Mucosa of rectum (tissue), 2 donors: ENCODE measurements around the gene PKNOX2.

Experiments used
- H3K27ac ChIP-seq, 2 donors: one replicate each; pipeline ENCODE4 v1.7.0; 2013; ENCODE audit warnings: inconsistent platforms in 2 of 2, low read depth in 2 of 2, low read length in 2 of 2
- H3K27me3 ChIP-seq, 2 donors: one replicate each; pipeline ENCODE4 v1.7.0; 2013; ENCODE audit warnings: low read length in 2 of 2; ENCODE audit not compliant: control insufficient read depth in 2 of 2, insufficient read depth in 2 of 2
- H3K36me3 ChIP-seq, 2 donors: one replicate each; pipeline ENCODE4 v1.7.0; 2013; ENCODE audit warnings: low read length in 2 of 2; ENCODE audit not compliant: control insufficient read depth in 2 of 2, insufficient read depth in 2 of 2
- H3K4me1 ChIP-seq, 2 donors: one replicate each; pipeline ENCODE4 v1.7.0; 2013; ENCODE audit warnings: low read length in 2 of 2, mild to moderate bottlenecking in 1 of 2; ENCODE audit not compliant: control insufficient read depth in 2 of 2, insufficient read depth in 2 of 2
- H3K4me3 ChIP-seq, 2 donors: one replicate each; pipeline ENCODE4 v1.7.0; 2013; ENCODE audit warnings: low read length in 2 of 2
- H3K9ac ChIP-seq, 2 donors: one replicate each; pipeline ENCODE4 v1.7.0; 2013; ENCODE audit warnings: low read length in 2 of 2, low read depth in 1 of 2, mild to moderate bottlenecking in 1 of 2
- H3K9me3 ChIP-seq, 2 donors: one replicate each; pipeline ENCODE4 v1.7.0; 2013; ENCODE audit warnings: low read length in 2 of 2; ENCODE audit not compliant: control insufficient read depth in 2 of 2
- donor health status: healthy.
- donor health status: Normal muscosa, but diverticular disease.

PKNOX2 gene

GRCh38 chr11:125407046-125407445 is 242.5 kb downstream of the PKNOX2 start:
- Histone ChIP-seq H3K4me1 (peaks cover 0 to 2% of the 10 kb centered on the region in 2 donors), H3K9ac (no peak overlapping the region), H3K27ac (no peak overlapping the region), H3K9me3 (no peaks in the 10 kb centered on the region), H3K36me3 (no peaks in the 10 kb centered on the region), H3K4me3 (no peak overlapping the region), H3K27me3 (peaks cover 7 to 10% of the 10 kb centered on the region in 2 donors)

- Histone ChIP-seq H3K4me1 (peaks cover 0 to 2% of the 10 kb centered on the region in 2 donors), H3K4me3 (no peak overlapping the region), H3K27ac (no peak overlapping the region), H3K9ac (no peak overlapping the region), H3K27me3 (peaks cover 4 to 7% of the 10 kb centered on the region in 2 donors), H3K36me3 (no peaks in the 10 kb centered on the region), H3K9me3 (no peaks in the 10 kb centered on the region)
These were observed 243.8 kb downstream of the PKNOX2 start for GRCh38 chr11:125408311-125408711.

DNA sequence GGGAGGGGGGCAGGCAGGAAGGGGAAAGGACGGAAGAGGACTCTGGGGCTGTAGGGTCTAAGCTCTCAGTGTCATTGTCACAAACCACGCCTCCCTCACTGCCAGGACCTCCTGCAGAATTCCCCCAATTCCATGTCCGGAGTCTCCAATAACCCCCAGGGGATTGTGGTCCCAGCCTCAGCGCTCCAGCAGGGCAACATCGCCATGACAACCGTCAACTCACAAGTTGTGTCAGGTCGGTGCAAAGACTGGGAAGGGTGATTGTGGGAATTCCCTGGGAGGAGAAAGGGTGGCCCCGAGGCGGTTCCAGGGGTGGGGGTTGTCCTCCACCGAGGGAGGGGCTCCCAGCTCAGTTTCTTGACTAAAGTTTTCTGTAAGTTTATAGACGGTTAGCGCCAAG is 245.5 kb downstream of the PKNOX2 start:
- Histone ChIP-seq H3K27me3 (peaks cover 3% of the 10 kb centered on the region in 2 donors), H3K36me3 (no peaks in the 10 kb centered on the region), H3K9me3 (no peaks in the 10 kb centered on the region), H3K4me1 (peaks cover 0 to under 1% of the 10 kb centered on the region in 2 donors), H3K4me3 (no peak overlapping the region), H3K27ac (no peak overlapping the region), H3K9ac (no peak overlapping the region)

- H3K9ac ChIP-seq: no peak overlapping the region
- no peaks in the 10 kb centered on the region for H3K4me1 ChIP-seq
- H3K9me3 ChIP-seq: no peaks in the 10 kb centered on the region
- H3K36me3 ChIP-seq: no peaks in the 10 kb centered on the region
- H3K27ac ChIP-seq: no peak overlapping the region
- peaks cover 3% of the 10 kb centered on the region in 2 donors for H3K27me3 ChIP-seq
- no peak overlapping the region for H3K4me3 ChIP-seq
These were observed 247.6 kb downstream of the PKNOX2 start for GRCh38 chr11:125412177-125412496.

- Histone ChIP-seq H3K9ac (no peak overlapping the region), H3K9me3 (no peaks in the 10 kb centered on the region), H3K36me3 (no peaks in the 10 kb centered on the region), H3K4me1 (no peaks in the 10 kb centered on the region), H3K27ac (no peak overlapping the region), H3K4me3 (no peak overlapping the region), H3K27me3 (peaks cover 3% of the 10 kb centered on the region in 2 donors)
These were observed 248.0 kb downstream of the PKNOX2 start for GRCh38 chr11:125412509-125412908.

DNA sequence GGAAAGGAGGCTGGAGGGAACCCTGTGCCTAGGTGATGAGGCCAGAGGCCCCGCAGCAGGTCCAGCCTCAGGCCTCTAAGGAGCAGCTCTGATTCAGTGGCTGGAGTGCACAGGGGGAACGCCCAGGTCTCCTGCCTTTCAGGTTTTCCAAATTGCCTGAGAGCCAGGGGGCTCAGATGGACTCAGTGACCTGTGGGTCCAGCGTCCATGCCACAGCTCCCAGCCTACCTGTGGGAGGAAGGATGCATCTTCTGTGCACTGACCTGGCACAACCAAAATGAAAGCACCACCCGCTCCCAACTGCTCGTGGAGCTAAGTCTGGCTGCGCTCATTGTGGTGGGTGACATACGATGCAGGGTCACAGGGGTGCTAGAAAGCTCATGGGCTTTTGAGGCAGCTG is 248.7 kb downstream of the PKNOX2 start:
- Histone ChIP-seq H3K4me1 (no peaks in the 10 kb centered on the region), H3K9me3 (no peaks in the 10 kb centered on the region), H3K9ac (no peak overlapping the region), H3K4me3 (no peak overlapping the region), H3K27ac (no peak overlapping the region), H3K27me3 (peaks cover under 1 to 3% of the 10 kb centered on the region in 2 donors), H3K36me3 (no peaks in the 10 kb centered on the region)

DNA sequence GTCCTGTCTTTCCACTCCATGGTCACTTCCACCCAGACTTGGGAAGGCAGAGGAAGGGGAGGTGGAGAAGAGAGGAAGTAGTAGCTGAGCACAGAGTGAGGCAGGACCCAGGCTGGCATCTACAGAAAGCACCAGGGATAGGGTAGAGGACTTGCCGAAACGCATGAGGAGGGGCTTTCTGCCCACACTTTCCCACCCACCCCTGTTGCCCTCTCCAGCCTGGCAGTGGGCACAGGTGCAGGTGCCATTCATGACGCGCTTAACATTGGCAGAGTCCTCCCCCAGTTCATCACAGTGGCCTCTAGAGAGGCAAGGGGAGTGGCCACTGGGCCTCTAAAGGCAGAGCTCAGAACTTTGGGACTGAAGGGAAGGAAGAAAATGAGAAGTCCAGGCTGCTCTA is 249.6 kb downstream of the PKNOX2 start:
- Histone ChIP-seq H3K9ac (no peak overlapping the region), H3K4me3 (no peak overlapping the region), H3K36me3 (no peaks in the 10 kb centered on the region), H3K27me3 (peaks cover 0 to 3% of the 10 kb centered on the region in 2 donors), H3K4me1 (no peaks in the 10 kb centered on the region), H3K27ac (no peak overlapping the region), H3K9me3 (no peaks in the 10 kb centered on the region)

DNA sequence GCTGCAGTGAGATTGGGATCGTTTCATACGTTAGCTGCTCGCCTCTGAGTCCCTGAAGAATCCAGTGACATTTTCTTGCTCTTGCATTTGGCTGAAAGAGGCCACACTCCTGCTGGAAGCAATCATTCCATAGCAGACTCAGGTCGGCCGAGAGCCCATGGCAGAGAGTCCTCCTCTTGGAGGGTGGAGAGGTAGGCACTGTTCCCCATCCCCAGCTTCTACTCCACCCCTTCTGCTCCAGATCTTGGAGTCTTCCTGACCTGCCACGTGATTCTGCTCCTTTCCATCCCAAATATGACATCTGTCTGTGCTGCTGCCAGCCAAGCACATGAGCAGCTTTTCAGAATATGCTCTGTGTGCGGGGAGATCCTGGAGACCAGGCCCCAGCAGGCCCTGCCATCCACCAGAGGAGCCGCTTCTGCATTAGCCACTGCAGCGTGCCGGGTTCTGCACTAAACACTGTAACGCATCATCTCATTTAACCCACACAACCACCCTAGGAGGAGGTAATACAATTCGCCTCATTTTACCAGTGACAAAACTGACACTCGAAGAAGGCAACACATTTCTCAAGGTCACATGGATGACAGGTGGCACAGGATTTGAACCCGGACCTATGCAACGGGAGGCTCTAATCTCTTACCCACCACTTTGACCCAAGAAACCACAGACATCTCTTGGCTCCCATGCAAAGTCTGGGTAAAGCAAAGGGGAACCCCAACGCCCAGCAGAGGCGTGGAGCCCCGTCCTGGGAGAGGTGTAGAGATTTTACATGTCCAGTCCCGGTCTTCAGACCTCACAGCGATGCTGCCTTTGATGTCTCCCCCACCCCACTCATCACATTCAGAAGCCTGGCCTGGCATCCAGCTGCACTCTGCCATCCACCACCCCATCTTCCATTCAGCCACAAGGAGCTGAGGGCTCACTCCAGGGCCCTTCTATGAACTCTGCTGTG is 252.7 kb downstream of the PKNOX2 start:
- no peaks in the 10 kb centered on the region for H3K9me3 ChIP-seq
- no peaks in the 10 kb centered on the region for H3K36me3 ChIP-seq
- peaks cover 0 to 2% of the 10 kb centered on the region in 2 donors for H3K27me3 ChIP-seq
- H3K4me1 ChIP-seq: no peaks in the 10 kb centered on the region
- H3K27ac ChIP-seq: no peak overlapping the region
- no peak overlapping the region for H3K9ac ChIP-seq
- no peak overlapping the region for H3K4me3 ChIP-seq

DNA sequence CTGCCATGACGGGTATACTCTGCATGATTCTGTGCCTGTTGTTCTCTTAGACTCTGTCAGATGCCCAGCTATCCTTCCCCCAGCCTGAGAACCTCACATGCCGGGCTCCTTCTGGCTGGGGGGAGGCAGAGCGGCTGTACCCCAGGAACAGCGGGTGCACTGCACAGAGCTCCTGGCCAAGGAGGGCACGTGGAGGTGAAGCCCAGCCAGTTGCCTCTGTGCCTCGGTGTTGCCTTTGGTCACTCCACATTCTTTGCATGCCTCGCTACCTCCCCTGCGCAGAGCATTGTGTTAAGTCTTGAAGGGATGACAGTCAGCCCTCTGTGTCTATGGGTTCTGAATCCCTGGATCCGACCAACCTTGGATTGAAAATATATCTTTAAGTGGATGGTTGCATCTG is 253.8 kb downstream of the PKNOX2 start:
- Histone ChIP-seq H3K27me3 (peaks cover 0 to 2% of the 10 kb centered on the region in 2 donors), H3K36me3 (no peaks in the 10 kb centered on the region), H3K4me1 (no peaks in the 10 kb centered on the region), H3K27ac (no peak overlapping the region), H3K4me3 (no peak overlapping the region), H3K9ac (no peak overlapping the region), H3K9me3 (no peaks in the 10 kb centered on the region)

- peaks cover 0 to 2% of the 10 kb centered on the region in 2 donors for H3K27me3 ChIP-seq
- no peaks in the 10 kb centered on the region for H3K36me3 ChIP-seq
- no peaks in the 10 kb centered on the region for H3K9me3 ChIP-seq
- H3K9ac ChIP-seq: no peak overlapping the region
- H3K4me3 ChIP-seq: no peak overlapping the region
- no peaks in the 10 kb centered on the region for H3K4me1 ChIP-seq
- H3K27ac ChIP-seq: no peak overlapping the region
These were observed 258.1 kb downstream of the PKNOX2 start for GRCh38 chr11:125422681-125423080.
